ENCODE data around the gene CXorf38.
A peak's percentile ranks its signal among the peaks of the same experiment; 100 is the strongest.

DNA sequence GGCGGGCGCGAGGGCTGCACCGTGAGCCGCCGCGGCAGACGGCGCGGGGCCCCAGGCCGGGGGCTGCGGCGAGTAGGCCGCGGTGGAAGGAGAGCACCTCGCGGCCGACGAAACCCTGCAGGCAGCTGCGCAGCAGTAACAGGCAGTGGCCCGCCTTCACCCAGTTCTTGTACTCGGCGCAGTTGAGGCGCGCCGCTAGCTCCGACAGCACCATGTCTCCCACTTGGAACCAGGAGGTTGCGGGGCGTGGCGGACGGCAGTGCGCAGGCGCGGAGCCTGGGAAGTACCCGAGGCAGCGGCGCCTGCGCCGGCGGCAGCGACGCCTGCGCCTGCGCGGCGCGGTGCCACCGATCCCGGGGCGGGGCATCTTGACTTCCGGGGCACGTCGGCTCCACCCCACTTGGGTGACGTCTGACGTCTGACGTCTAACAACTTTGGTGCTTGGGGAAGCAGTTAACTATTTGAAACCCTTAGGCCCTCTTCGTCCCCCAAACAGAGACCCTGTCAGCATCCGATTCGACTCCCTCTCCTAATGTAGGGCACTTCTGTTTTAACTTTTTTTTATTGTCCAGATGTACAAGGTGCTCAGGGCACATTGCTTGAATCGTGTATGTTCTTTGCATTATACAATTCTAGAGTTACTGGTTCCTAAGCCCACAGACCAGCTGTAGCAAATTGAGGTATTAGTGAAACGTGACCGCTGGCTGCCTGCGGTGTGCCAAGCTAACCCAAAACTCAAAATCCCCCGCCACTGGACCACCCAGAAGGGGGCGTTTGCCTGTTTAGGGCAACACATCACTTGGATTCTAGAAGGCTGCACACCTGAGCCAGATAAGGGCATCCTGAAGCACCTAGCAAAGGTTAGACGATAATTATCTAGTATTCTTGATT lies at the start of gene CXorf38:
- no peak for TF ChIP-seq KAT2B (IDR thresholded peaks at IDR 0.05; ENCODE audit: low read depth, low read length)
- no peak for TF ChIP-seq ZEB2 (IDR thresholded peaks at IDR 0.05)
- TF ChIP-seq, protein P1, sequence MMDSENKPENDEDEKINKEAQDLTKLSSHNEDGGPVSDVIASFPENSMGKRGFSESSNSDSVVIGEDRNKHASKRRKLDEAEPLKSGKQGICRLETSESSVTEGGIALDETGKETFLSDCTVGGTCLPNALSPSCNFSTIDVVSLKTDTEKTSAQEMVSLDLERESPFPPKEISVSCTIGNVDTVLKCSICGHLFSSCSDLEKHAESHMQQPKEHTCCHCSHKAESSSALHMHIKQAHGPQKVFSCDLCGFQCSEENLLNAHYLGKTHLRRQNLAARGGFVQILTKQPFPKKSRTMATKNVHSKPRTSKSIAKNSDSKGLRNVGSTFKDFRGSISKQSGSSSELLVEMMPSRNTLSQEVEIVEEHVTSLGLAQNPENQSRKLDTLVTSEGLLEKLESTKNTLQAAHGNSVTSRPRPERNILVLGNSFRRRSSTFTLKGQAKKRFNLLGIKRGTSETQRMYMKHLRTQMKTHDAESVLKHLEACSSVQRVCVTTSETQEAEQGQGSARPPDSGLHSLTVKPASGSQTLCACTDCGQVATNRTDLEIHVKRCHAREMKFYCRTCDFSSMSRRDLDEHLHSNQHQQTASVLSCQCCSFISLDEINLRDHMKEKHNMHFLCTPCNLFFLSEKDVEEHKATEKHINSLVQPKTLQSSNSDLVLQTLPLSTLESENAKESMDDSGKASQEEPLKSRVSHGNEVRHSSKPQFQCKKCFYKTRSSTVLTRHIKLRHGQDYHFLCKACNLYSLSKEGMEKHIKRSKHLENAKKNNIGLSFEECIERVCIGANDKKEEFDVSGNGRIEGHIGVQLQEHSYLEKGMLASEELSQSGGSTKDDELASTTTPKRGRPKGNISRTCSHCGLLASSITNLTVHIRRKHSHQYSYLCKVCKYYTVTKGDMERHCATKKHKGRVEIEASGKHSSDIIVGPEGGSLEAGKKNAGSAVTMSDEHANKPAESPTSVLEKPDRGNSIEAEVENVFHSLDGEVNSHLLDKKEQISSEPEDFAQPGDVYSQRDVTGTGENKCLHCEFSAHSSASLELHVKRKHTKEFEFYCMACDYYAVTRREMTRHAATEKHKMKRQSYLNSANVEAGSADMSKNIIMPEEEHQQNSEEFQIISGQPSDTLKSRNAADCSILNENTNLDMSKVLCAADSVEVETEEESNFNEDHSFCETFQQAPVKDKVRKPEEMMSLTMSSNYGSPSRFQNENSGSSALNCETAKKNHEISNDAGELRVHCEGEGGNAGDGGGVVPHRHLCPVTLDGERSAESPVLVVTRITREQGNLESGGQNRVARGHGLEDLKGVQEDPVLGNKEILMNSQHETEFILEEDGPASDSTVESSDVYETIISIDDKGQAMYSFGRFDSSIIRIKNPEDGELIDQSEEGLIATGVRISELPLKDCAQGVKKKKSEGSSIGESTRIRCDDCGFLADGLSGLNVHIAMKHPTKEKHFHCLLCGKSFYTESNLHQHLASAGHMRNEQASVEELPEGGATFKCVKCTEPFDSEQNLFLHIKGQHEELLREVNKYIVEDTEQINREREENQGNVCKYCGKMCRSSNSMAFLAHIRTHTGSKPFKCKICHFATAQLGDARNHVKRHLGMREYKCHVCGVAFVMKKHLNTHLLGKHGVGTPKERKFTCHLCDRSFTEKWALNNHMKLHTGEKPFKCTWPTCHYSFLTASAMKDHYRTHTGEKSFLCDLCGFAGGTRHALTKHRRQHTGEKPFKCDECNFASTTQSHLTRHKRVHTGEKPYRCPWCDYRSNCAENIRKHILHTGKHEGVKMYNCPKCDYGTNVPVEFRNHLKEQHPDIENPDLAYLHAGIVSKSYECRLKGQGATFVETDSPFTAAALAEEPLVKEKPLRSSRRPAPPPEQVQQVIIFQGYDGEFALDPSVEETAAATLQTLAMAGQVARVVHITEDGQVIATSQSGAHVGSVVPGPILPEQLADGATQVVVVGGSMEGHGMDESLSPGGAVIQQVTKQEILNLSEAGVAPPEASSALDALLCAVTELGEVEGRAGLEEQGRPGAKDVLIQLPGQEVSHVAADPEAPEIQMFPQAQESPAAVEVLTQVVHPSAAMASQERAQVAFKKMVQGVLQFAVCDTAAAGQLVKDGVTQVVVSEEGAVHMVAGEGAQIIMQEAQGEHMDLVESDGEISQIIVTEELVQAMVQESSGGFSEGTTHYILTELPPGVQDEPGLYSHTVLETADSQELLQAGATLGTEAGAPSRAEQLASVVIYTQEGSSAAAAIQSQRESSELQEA (IDR thresholded peaks at IDR 0.05; ENCODE audit: low read depth), result no peak
- TF ChIP-seq EZH2 (IDR thresholded peaks at IDR 0.05; ENCODE audit: borderline replicate concordance, low read depth, low read length), result no peak
- TF ChIP-seq EP300 (IDR thresholded peaks at IDR 0.05; ENCODE audit: low read length), result no peak
- TF ChIP-seq, protein P2, sequence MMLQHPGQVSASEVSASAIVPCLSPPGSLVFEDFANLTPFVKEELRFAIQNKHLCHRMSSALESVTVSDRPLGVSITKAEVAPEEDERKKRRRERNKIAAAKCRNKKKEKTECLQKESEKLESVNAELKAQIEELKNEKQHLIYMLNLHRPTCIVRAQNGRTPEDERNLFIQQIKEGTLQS (IDR thresholded peaks at IDR 0.05), result no peak
- TF ChIP-seq, protein P2 (CRISPR knock-in tag; conservative IDR thresholded peaks at IDR 0.05), result no peak
- no peak for TF ChIP-seq ZNF224 (CRISPR knock-in tag; IDR thresholded peaks at IDR 0.05)
- no peak for TF ChIP-seq JUN (IDR thresholded peaks at IDR 0.05; ENCODE audit: borderline replicate concordance, low read depth, low read length)
- no peak for TF ChIP-seq JUN (CRISPR knock-in tag; IDR thresholded peaks at IDR 0.05; ENCODE audit: borderline replicate concordance)
- TF ChIP-seq EGR1 (conservative IDR thresholded peaks at IDR 0.05), result no peak
- 0 out of 2 replicates have a peak, but pooled peaks have one; percentile 59 for TF ChIP-seq POLR2A (conservative IDR thresholded peaks at IDR 0.05)

Measured in K562 (cell line).